Measurements from ENCODE around the gene ARHGAP10.
A peak's percentile ranks its signal among the peaks of the same experiment; 100 is the strongest.

Gene ARHGAP10

DNA sequence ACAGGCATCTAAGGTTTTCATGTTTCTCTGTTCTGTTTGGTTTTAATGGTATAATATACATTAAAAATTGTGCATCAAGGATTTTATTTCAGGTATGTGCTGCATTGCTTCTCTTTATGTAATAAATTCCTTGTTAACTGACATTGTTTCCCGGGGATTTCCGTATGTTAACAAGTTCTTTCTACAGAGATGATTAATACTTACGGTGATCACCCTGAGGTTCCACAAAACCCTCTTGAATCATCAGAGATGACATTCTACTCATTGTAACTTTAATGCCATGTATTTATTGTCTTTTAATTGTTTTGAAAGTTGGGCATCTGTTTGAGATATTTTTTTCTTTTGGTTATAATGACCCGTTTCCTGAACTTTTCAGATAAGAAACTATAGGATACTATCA is 37.5 kb downstream of the ARHGAP10 start:
- DNase-seq = peak; percentile 37

DNA sequence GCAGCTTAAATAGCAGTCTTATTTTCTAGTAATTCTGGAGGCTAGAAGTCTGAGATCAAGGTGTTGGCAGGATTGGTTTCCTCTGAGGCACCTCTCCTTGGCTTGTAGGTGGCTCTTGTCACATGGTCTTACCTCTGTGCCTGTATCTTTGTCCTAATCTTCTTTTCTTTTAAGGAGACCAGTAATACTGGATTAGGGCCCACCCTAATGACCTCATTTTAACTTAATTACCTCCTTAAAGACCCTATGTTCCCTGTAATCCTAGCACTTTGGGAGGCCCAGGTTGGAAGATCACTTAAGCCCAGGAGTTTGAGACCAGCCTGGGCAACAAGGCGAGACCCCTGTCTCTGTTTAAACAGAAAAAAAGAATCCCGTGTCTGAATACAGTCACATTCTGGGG is 38.9 kb downstream of the ARHGAP10 start:
- DNase-seq = no peak

DNA sequence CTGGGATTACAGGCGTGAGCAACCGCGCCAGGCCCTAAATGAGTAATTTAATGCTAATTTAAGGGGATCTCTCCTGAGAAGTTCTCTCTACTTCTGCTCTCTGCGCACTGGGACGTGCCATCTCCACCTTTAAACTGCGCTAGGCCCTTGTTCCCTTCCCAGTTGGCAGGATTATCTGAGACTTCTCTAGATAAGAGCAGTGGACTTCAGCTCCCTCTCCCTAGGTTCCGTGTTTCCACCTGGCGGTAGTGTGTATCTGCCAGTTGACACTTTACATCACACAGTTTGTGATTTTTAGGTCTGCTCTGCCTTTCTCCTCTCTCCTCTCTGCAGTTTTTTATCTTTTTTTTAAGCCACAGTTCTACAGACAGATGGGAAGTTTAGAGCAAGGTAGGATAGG is 40.2 kb downstream of the ARHGAP10 start:
- DNase-seq = peak; percentile 63

DNA sequence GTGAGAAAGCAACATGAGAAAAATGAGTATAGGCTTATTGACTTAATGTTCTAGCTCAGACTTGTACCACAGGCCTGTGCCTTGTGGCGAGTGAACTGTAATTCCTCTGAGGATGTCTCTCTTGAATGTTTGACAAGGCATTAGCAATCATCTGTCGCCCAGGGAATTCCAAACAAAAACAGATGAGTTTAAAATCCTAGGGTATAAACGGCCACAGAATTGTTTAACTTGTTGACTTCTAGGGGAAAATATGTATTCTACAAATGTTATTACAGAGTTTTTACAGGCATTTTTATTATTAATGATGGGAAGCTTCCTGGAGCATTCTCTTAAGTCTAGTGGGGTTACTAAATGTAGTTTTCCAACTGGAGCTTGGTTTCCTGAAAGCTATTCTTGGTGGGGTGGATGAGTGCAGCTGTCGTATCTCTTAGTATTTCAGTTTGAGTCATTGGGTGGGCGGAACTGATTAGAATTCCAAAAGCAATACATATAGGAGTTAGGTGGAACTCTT is 40.6 kb downstream of the ARHGAP10 start:
- peak; percentile 78 for DNase-seq

DNA sequence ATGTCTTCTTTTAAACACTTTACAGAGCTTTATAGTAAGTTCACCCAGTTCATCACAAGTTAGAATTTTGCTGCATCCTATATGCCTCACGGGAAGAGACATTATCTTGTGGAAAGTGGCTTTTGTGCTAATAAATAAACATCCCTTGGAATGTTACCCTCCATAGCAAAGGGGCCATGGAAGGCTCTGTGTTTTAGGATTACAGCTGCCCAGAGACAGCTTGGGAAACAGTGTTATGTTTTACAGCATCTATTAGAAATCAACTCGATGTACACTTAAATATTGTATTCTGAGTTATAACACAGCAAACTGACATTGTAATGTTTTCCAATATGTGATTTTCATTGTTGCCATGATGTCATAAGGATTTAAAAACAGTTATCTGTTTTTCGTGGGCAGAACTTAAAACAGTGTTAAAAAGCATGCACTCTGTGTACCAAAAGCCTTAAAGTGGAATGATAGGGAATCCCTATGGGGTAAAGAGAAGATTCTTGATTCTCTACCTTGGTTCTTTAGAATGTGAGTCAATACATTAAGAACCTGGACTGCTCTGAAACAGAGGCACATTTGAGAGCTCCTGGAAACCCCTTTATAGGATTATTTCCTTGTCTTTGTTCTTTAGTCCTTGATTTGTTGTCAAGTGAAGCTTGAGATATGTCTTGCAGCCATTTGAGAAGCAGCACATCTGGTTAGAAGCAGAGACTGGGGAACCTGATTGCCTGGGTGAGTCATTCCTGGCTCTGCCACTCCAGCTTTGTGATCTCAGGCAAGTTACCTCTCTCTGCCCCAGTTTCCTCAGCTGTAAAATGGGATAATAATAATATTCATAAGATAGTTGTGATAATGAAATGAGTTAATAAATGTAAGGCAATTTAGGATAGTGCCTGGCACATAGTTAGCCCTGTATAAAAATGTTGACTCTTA is 41.6 kb downstream of the ARHGAP10 start:
- peak; percentile 65 for DNase-seq

DNA sequence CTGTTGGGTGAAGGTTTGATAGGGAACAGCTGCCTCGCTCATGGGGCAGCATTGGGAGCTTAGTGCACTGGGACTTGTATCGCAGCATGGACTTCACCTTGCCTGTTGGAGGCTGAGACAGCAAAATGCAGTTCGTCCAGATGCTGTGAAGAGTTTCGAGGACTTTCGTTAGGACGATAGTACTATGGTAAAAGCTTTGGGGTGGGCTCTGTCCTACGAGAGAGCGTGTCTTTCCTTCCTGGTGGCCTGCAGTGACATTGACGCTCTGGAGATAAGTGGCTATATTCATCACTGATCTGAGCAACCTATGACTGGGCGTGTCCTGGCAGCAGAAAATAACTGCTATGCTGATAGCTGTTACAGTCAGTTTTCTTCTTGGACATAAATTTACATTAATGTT is 44.8 kb downstream of the ARHGAP10 start:
- DNase-seq = no peak

DNA sequence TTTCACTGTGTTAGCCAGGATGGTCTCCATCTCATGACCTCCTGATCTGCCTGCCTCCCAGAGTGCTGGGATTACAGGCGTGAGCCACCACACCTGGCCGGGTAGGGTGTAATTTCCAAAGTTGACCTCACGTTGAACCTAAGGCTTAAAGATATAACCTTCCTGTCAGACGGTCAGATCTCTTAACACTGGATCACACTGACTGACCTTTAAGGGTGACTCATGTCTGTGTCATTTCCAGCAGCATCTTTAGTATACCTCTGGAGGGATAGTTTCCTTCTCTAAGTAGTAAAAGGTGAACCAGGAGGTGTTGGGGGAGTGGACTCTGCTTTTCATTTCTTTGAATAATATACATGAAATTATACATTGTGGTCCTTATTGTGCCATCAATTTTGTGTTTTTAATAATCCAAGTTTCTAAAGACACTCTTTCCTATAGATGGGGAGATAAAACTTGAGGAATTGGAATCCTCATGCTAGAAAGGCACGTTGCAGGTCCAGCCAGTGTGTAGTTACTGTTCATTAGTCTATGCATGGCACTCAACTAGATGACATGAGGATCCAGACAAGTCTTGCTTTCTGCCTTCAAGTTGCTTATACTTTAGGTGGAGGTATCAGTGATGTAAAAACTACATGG is 45.7 kb downstream of the ARHGAP10 start:
- DNase-seq = no peak

GRCh38 chr4:147778942-147779341 is 47.1 kb downstream of the ARHGAP10 start:
- DNase-seq = no peak

DNA sequence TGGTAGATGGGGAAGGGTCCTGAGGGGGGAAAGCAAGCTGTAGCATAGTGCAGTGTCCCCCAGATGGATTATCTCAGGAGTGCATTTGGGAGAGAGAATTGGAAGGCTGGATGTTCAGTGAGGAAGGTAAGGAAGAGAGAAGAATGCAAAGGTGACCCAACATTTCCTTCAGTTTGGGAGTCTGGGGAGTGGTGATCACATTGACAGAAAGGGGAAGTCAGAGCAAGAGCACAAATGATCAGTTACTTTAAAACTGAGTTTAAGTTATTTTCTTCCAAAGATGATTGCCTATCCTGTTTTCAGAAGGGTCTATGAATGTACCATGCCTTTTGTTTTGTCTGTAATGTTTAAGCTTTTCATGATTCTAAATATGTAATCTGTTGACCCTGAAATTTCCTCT is 47.6 kb downstream of the ARHGAP10 start:
- no peak for DNase-seq

DNA sequence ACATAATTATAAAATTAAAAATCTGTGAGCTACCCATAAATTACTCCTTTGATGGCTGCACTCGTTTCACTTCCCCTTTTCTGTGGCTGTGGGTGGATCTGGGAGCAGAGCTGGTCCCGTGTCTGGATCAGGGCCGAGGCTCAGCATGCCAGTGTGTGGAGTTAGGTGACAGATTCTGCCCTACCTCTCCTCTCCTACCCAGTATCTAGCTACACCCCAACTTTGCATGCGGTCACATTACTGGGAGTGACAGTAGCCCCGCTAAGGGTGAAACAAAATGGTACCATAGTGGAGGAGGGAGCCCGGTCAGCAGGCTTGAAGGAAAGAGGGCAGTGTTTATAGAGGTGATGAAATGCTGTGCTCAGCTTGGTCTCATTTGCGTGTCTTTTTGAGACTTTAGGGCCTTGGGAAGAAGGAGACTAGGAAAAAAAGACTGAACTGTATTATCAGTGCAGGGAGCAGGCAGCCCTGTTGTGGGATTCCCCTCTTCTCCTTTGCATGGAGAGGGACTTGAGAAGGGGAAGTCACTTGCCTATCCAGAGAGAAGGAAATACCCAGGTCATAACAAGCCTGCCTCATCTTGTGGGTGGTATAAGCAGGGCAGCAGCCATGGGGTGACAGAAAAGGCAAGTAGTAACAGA is 48.4 kb downstream of the ARHGAP10 start:
- DNase-seq = no peak

DNA sequence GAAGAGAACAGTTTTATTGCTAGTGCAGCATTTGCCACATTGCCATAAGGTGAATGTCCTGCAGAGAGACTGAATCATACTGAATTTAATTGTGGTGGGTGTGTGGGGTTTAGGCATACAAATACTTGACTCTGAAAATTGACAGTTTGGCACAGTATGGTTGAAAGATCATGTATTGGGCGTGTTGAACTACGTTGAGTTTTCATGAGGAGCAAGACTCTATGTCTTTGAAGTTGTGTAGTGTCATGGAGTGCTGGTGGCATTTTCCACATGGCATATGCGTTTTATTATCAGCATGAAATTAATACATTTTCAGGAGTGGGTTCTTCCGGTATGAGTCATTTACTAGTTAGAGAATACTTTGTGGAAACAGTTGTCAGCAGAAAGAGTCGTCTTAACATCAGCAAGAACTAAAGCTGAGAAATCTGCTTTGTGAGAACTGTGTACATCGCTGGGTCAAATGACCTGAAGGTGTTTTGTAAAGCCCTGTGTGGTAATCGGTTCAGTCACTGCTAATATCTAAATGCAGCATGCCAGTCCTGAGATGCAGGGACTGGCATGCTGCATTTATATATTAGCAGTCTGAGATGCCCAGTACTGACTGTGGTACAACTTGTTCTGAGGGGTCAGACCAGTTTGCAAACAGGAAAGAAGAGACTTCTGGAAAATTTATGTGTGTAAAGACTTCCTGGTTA is 50.3 kb downstream of the ARHGAP10 start:
- DNase-seq = no peak

GRCh38 chr4:147785129-147785528 is 53.2 kb downstream of the ARHGAP10 start:
- no peak for DNase-seq

- DNase-seq = no peak
Observed at GRCh38 chr4:147786031-147786430, 54.1 kb downstream of the ARHGAP10 start.

DNA sequence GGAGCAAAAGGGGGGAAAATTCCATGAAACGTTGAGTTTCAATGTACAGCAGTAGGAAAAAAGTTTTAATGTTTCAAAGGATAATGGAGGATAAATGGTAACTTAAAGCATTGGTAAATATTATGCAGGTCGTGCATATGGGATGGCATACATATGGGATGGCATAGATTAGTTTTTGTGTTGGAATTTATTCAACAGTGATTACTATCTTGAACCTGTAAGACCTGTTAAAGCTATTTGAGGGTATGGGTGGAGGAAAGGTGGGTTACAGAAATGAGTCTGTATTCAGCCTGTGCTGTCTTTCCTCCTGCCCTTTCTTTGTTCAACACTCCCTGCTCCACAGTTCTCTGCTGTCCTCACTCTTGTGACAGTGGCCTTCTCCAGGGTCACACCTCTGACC is 54.6 kb downstream of the ARHGAP10 start:
- no peak for DNase-seq

DNA sequence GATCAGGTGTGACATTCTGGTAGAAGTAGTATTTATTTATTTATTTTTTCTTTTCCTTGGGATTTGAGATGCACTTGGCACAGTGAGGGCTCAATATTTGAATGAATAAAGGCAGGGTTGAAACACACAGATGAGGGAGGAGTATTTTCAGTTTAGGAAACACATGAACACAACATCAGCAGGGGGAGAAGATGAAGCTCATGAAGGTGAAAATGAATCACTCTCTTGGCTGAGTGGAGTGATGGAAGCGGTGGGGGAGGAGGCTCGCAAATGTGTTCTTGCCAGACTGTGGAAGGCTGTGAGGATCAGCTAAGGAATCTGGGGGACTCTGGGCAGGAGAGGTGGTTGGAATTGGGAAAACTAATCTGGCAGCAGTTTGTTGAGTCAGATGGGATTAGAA is 55.3 kb downstream of the ARHGAP10 start:
- DNase-seq = no peak

DNA sequence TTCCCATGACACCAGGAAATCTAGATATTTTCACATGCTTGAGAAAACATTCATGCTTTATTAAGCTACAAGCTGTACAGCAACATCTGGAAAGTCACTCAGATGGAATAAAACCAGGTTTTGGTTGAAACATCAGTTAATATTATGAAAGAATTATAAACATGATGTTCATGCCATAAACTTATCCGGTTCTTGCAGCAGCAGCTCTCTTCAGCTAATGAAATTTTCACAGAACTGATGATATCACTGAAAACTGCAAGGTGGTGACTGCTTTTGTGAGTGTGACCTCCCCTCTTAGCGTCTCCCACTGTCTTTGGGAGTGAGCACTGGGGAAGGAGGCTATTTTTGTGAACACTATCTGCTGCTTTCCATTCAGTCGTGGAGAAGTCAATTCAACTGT is 56.9 kb downstream of the ARHGAP10 start:
- DNase-seq = no peak

GRCh38 chr4:147789596-147789995 is 57.7 kb downstream of the ARHGAP10 start:
- no peak for DNase-seq

- no peak for DNase-seq
Observed at GRCh38 chr4:147790412-147790811, 58.5 kb downstream of the ARHGAP10 start.

DNA sequence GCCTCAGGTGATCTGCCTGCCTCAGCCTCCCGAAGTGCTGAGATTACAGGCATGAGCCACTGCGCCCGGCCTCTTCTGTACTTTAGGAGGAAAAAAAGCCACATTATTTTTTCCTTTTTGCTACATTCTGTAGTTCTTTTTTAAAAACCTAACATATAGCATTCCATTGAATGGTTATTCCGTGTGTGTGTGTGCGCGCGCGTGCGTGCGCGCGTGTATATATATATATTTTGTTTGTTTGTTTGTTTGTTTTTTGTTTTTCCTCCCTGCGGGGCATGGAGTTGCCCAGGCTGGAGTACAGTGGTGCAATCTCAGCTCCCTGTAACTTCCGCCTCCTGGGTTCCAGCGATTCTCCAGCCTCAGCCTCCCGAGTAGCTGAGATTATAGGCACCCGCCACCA is 59.5 kb downstream of the ARHGAP10 start:
- DNase-seq = no peak

DNA sequence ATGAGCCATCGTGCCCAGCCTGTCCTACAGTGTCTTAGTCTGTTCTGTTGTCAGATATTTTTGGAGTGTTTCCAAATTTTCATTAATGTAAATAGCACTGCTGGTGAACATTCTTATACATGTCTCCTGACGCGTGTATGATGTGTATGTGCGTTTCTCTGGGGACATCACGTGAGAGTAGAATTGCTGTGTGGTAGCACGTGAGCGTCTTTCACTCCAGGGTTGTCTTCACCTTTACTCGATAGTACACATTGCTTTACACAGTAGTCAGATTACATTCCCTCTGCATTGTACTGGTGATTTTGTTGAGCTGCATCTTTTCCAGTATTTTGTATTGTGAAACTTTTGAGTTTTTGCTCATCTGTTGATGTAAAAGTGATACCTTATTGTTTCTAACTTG is 60.0 kb downstream of the ARHGAP10 start:
- DNase-seq = no peak

DNA sequence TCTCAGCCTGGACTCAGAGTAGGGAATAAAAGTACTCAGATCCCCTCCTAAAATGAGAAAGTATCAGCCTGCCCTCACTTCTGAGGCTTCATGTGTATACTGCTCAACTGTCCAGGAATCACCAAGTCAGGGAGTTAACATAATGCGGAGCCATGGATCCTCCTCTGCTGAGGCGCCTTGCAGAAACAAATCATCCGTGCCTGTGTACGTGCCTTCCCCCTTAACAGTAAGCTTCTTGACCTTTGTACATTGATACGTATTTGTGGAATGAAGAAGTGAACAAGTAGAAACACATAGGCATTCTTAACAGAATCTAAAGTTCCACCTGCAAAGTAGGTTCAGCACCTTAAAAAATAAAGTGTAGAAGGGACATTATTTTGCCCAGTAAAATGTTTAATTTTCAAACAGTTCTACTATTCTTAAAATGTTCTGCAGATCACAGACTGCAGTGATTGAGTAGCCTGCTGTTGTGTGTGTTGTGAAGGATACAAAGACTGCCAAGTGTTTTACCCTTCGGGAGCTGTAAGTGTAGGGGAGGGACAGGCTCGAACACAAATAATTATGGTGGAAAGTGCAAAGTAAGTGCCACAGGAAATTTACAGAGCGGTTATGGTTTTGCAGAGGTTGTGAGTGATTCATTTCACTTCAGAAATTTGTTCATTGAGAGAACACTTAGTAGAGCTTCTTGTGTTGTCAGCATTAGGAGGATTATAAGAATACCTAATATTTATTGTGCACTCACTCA is 61.9 kb downstream of the ARHGAP10 start:
- DNase-seq = no peak

DNA sequence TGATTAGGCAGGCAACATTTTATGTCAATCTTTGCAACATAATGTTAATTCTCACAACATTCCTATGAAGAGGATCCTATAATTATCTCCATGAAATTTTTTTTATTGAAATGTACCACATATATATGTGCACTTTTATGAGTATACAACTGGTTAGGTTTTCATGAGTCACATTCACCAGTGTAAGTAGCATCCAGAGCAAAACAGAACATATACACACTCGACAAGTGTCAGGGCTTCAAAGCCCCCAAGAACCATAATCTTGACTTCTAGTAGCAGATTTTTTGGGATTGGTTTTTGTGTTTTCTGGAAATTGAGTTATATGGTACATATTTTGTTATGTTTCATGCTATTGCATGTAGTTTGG is 62.4 kb downstream of the ARHGAP10 start:
- DNase-seq = no peak
